Esophagus muscularis mucosa (tissue), 3 donors: ENCODE results near the gene AQR.

Source experiments
- POLR2A ChIP-seq: fragments of 450-650 bp; IDR thresholded peaks from one replicate; pipeline ENCODE4 v1.6.1; 2017; ENCODE audit warnings: antibody characterized with exemption, moderate library complexity, mild to moderate bottlenecking, low read depth
- POLR2AphosphoS5 ChIP-seq, 2 donors: sonication (generic); formaldehyde crosslinking; IDR thresholded peaks; one replicate each; pipeline ENCODE4 v1.6.1; 2017; ENCODE audit warnings: antibody characterized with exemption in 2 of 2
- TF ChIP-seq, protein P1 (sequence below), 3 experiments: fragments of 200-600 bp in 2 of 3; fragments of 450-650 bp in 1 of 3; sonication (generic) in 2 of 3; IDR thresholded peaks; one replicate each; pipeline ENCODE4 v1.5.1; 2017 to 2019; ENCODE audit warnings: antibody characterized with exemption in 3 of 3, mild to moderate bottlenecking in 2 of 3, moderate library complexity in 1 of 3

GRCh38 chr15:34802371-34802770, 167.2 kb downstream of the AQR start:
- TF ChIP-seq, protein P1, sequence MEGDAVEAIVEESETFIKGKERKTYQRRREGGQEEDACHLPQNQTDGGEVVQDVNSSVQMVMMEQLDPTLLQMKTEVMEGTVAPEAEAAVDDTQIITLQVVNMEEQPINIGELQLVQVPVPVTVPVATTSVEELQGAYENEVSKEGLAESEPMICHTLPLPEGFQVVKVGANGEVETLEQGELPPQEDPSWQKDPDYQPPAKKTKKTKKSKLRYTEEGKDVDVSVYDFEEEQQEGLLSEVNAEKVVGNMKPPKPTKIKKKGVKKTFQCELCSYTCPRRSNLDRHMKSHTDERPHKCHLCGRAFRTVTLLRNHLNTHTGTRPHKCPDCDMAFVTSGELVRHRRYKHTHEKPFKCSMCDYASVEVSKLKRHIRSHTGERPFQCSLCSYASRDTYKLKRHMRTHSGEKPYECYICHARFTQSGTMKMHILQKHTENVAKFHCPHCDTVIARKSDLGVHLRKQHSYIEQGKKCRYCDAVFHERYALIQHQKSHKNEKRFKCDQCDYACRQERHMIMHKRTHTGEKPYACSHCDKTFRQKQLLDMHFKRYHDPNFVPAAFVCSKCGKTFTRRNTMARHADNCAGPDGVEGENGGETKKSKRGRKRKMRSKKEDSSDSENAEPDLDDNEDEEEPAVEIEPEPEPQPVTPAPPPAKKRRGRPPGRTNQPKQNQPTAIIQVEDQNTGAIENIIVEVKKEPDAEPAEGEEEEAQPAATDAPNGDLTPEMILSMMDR (IDR thresholded peaks at IDR 0.05) = no peak
- no peak for TF ChIP-seq POLR2A
- TF ChIP-seq POLR2AphosphoS5 (IDR thresholded peaks at IDR 0.05) = no peak
